ENCODE data around the gene DENND1A.

Gene DENND1A

DNA sequence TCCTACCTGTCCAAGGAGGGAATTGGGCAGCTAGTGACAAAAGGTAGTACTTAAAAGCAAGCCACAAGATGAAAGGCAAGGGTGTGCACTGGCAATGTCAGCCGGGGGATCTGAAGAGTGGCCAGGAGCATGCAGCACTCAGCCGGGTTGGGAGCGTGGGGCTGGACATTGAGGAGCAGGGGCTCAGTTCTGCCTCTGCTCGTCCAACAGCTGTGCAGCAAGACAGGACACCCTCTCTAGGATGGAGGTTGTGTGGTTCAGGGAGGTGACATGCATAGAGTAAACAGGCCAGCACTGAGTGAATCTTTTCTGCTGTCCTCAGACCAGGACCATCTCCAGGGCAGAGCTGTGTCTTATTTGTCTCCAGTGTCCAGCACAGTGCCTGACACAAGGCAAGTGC, 338.6 kb downstream of the DENND1A start:
- no peak for TF ChIP-seq SIN3A (IDR thresholded peaks at IDR 0.05; ENCODE audit: borderline replicate concordance, insufficient read depth, low read length)
- TF ChIP-seq, protein P1, sequence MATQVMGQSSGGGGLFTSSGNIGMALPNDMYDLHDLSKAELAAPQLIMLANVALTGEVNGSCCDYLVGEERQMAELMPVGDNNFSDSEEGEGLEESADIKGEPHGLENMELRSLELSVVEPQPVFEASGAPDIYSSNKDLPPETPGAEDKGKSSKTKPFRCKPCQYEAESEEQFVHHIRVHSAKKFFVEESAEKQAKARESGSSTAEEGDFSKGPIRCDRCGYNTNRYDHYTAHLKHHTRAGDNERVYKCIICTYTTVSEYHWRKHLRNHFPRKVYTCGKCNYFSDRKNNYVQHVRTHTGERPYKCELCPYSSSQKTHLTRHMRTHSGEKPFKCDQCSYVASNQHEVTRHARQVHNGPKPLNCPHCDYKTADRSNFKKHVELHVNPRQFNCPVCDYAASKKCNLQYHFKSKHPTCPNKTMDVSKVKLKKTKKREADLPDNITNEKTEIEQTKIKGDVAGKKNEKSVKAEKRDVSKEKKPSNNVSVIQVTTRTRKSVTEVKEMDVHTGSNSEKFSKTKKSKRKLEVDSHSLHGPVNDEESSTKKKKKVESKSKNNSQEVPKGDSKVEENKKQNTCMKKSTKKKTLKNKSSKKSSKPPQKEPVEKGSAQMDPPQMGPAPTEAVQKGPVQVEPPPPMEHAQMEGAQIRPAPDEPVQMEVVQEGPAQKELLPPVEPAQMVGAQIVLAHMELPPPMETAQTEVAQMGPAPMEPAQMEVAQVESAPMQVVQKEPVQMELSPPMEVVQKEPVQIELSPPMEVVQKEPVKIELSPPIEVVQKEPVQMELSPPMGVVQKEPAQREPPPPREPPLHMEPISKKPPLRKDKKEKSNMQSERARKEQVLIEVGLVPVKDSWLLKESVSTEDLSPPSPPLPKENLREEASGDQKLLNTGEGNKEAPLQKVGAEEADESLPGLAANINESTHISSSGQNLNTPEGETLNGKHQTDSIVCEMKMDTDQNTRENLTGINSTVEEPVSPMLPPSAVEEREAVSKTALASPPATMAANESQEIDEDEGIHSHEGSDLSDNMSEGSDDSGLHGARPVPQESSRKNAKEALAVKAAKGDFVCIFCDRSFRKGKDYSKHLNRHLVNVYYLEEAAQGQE (IDR thresholded peaks at IDR 0.05; ENCODE audit: insufficient read depth in 1 of 2, low read depth in 2 of 2, low read length in 2 of 2) = no peak
- TF ChIP-seq TAF1 (IDR thresholded peaks at IDR 0.05; ENCODE audit: borderline replicate concordance, insufficient read depth, low read length) = no peak
- no peak for TF ChIP-seq FOXP2 (optimal IDR thresholded peaks at IDR 0.05; ENCODE audit: borderline replicate concordance, extremely low read depth, extremely low read length, insufficient read depth)
- no peak for TF ChIP-seq POLR2AphosphoS5 (IDR thresholded peaks at IDR 0.05; ENCODE audit: low read depth, low read length)

DNA sequence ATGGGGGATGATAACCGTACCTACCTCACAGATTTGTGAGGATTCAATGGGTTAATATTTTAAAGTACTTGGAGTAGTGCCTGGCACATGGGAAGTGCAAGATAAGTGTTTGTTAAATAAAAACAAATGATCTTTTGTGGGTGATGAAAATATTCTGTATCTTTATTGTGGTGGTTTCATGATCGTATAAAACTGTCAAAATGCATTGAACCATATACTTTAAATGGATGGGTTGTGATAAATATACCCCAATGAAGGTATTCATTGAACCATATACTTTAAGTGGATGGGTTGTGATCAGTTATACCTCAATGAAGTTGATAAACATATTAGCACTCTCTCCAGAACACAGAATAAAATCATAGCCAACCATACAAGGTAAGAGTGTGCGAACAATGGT, 339.4 kb downstream of the DENND1A start:
- TF ChIP-seq TAF1 (IDR thresholded peaks at IDR 0.05; ENCODE audit: borderline replicate concordance, insufficient read depth, low read length) (no peak), SIN3A (IDR thresholded peaks at IDR 0.05; ENCODE audit: borderline replicate concordance, insufficient read depth, low read length) (no peak), FOXP2 (optimal IDR thresholded peaks at IDR 0.05; ENCODE audit: borderline replicate concordance, extremely low read depth, extremely low read length, insufficient read depth) (no peak), POLR2AphosphoS5 (IDR thresholded peaks at IDR 0.05; ENCODE audit: low read depth, low read length) (no peak)
- TF ChIP-seq, protein P1 (IDR thresholded peaks at IDR 0.05; ENCODE audit: insufficient read depth in 1 of 2, low read depth in 2 of 2, low read length in 2 of 2) = no peak

DNA sequence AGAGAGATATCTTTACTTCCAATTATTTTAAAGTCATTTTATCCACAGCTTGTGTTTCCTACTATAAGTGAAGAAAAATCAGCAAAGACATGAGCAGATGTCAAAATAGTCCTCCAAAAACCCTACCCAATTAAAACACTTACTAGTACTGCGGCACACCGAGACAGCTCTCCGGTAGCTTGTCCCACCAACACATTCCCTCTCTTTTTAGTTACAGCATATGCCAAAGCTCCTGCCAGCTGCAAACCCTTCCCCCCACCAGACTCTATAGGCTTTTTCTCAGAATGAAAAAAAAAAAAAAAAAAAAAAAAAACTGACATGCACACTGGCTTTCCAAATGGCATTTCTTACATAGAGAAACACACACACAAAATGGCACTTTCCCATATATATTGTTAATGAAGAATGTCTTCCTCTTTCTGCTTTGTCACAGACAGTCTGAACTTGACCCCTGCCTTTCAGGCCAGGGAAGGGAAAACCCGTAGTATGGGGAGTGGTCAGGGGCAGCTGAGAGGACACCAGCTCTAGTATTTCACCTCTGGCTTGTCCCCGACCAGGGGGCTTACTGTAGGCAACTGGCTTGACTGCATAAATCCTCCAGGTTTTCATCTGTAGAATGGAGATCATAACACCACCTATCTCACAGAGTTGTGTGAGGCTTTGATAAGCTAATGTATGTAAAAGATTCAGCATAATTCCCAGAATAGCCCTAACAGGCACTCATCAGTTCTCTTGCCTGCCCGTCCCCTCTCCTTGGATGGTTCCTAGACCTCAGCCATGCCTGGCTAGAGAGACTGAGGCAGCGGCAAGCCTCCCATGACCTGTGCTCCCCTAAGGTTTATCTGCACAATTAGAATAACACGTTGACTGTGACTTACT, 340.3 kb downstream of the DENND1A start:
- TF ChIP-seq TAF1 (IDR thresholded peaks at IDR 0.05; ENCODE audit: borderline replicate concordance, insufficient read depth, low read length) (no peak), SIN3A (IDR thresholded peaks at IDR 0.05; ENCODE audit: borderline replicate concordance, insufficient read depth, low read length) (no peak), POLR2AphosphoS5 (IDR thresholded peaks at IDR 0.05; ENCODE audit: low read depth, low read length) (no peak), FOXP2 (optimal IDR thresholded peaks at IDR 0.05; ENCODE audit: borderline replicate concordance, extremely low read depth, extremely low read length, insufficient read depth) (no peak)
- TF ChIP-seq, protein P1 (IDR thresholded peaks at IDR 0.05; ENCODE audit: insufficient read depth in 1 of 2, low read depth in 2 of 2, low read length in 2 of 2) = no peak

DNA sequence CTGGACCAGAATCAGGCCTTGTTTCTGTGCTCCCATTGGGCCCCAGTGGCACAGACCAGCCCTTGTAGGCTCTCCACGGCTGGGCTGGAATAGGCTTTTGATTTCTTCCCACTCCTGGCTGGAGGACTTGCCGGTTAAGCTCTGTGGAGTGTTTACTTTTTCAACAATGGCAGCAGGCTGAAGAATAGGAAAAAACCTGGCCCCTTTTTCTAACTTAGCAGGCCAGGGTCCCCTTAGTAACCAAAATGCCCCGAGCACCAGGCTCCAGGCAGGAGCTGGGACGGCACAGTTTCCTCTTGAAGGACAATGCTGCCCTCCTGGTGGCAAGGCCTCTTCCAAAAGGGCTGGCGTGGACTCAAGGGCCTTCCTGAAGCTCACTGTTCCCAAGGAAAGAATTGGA, 343.7 kb downstream of the DENND1A start:
- TF ChIP-seq FOXP2 (optimal IDR thresholded peaks at IDR 0.05; ENCODE audit: borderline replicate concordance, extremely low read depth, extremely low read length, insufficient read depth) (no peak), SIN3A (IDR thresholded peaks at IDR 0.05; ENCODE audit: borderline replicate concordance, insufficient read depth, low read length) (no peak), POLR2AphosphoS5 (IDR thresholded peaks at IDR 0.05; ENCODE audit: low read depth, low read length) (no peak), TAF1 (IDR thresholded peaks at IDR 0.05; ENCODE audit: borderline replicate concordance, insufficient read depth, low read length) (no peak)
- TF ChIP-seq, protein P1 (IDR thresholded peaks at IDR 0.05; ENCODE audit: insufficient read depth in 1 of 2, low read depth in 2 of 2, low read length in 2 of 2) = no peak

Data from PFSK-1 (cell line).